GM12872 (cell line): ENCODE results near the gene DUSP16.

Source experiments
- CTCF ChIP-seq: IDR thresholded peaks from 3 replicates; pipeline ENCODE4 v1.5.1; 2011; ENCODE audit warnings: low read depth, mild to moderate bottlenecking, low read length, moderate library complexity; ENCODE audit not compliant: insufficient read depth

Gene DUSP16

GRCh38 chr12:12586879-12587675, 24.4 kb upstream of the DUSP16 start:
- TF ChIP-seq CTCF, result no peak

GRCh38 chr12:12585115-12585863, 22.6 kb upstream of the DUSP16 start:
- TF ChIP-seq CTCF, result no peak

- no peak for TF ChIP-seq CTCF
Observed at GRCh38 chr12:12583510-12584178, 21.0 kb upstream of the DUSP16 start.

DNA sequence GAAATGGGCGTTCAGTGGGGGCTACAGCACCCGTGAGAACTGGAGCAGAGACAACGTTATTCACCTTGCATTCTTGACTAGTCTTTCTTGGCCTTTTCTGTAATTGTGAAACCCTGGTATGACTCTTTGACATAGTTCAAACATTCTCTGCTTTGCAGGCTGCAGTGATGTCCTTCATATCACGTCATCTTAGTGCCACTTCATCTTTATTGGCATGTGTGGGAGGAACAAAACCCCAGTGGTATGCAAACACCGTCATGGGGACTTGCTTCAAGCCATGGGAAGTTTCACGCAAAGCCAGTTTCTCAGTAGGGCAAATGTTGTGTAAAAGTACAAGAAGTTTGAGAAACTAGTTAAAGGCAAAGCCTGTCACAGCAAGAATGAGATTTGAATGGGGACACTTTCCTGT, 20.2 kb upstream of the DUSP16 start:
- no peak for TF ChIP-seq CTCF

- no peak for TF ChIP-seq CTCF
Observed at GRCh38 chr12:12582193-12582881, 19.7 kb upstream of the DUSP16 start.

DNA sequence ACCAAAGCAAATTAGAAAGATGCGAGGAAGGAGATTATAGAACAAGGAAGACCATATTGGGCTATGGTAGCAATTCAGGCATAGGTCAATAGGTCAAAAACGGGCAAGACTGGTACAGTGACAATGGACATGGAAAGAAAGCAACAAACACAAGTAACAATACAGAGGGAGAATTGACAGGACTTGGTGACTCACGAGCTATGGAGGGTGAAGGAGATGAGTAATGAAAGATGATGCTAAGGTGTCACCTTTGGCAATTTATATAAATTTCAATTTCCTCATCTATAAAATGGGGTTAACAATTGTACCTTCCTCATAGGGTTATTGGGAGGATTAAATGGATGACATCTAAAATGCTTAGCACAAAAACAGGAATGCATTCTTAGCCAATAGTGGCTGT, 15.1 kb upstream of the DUSP16 start:
- TF ChIP-seq CTCF, result no peak

DNA sequence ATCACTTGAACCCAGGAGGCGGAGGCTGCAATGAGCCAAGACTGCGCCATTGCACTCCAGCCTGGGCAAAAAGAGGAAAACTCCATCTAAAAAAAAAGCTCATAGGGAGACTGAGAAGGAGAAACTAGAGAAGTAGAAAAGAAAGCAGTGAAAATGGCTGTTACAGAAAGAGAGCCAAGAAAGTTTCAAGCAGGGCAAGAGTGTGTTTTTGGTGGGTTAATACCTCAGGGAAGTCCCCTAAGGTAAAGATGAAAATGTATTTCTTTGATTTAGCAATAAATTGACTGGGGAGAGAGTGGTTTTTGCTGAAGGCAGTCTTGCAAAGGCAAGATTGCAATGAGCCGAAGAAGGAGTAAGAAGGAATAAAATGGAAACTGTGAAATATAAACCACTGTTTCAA, 10.0 kb upstream of the DUSP16 start:
- no peak for TF ChIP-seq CTCF
